Activated CD4-positive, alpha-beta T cell treated with anti-CD3 and anti-CD28 coated beads, Interleukin-2, amount 50 U/mL, for 48 hours (primary cell): ENCODE measurements around the gene EZH1.
"Not testable (repeated sequence)": the region's sequence is repeated elsewhere in the genome, so short reads cannot be mapped to it uniquely, and the experiment has no call there.

Experiments
- DNase-seq, 2 experiments: peaks; one replicate each; pipeline ENCODE4 v3.0.0-alpha.2; 2020

The EZH1 gene

GRCh38 chr17:42680331-42680808, 64.5 kb downstream of the EZH1 start:
- no peak for DNase-seq

- DNase-seq, result peak; percentile 72 to 77
These were observed 65.1 kb downstream of the EZH1 start for GRCh38 chr17:42679492-42680330.

- peak; percentile 46 to 52 for DNase-seq
These were observed 65.8 kb downstream of the EZH1 start for GRCh38 chr17:42678951-42679491.

GRCh38 chr17:42677921-42678781, 66.7 kb downstream of the EZH1 start:
- peak; percentile 81 to 86 for DNase-seq

GRCh38 chr17:42677012-42677857, 67.6 kb downstream of the EZH1 start:
- peak; percentile 99 to 100 for DNase-seq

- no peak for DNase-seq
These were observed 68.3 kb downstream of the EZH1 start, which contains the start of gene PLEKHH3 for GRCh38 chr17:42676424-42677011. PLEKHH3 (minus strand) TSS chr17:42676994; CDS start chr17:42676563, 431 bp downstream.

GRCh38 chr17:42675965-42676423, 68.8 kb downstream of the EZH1 start:
- DNase-seq, result no peak

GRCh38 chr17:42675348-42675964, 69.4 kb downstream of the EZH1 start:
- DNase-seq, result no peak

GRCh38 chr17:42674755-42675347, 70.0 kb downstream of the EZH1 start:
- DNase-seq, result no peak

GRCh38 chr17:42673885-42674754, 70.7 kb downstream of the EZH1 start:
- DNase-seq, result no peak

GRCh38 chr17:42673266-42673884, 71.5 kb downstream of the EZH1 start:
- no peak for DNase-seq

- DNase-seq, result no peak
These were observed 72.8 kb downstream of the EZH1 start for GRCh38 chr17:42672038-42672437.

- DNase-seq, result no peak
These were observed 73.8 kb downstream of the EZH1 start for GRCh38 chr17:42670789-42671657.

- peak in 1 of 2 experiments; percentile 45 for DNase-seq
These were observed 74.7 kb downstream of the EZH1 start for GRCh38 chr17:42669977-42670788.

- no peak for DNase-seq
These were observed 75.2 kb downstream of the EZH1 start for GRCh38 chr17:42669705-42669976.

- DNase-seq, result no peak
These were observed 77.5 kb downstream of the EZH1 start for GRCh38 chr17:42667088-42667951.

- not testable (repeated sequence) for DNase-seq
These were observed 78.7 kb downstream of the EZH1 start for GRCh38 chr17:42666126-42666525.
